Hepatocyte (in vitro differentiated cells): ENCODE results near the gene MYO1A.

Source experiments
- CTCF ChIP-seq: fragments of 200-600 bp; sonication (generic); IDR thresholded peaks from 2 replicates; pipeline ENCODE4 v1.5.1; 2016; ENCODE audit warnings: antibody characterized with exemption, mild to moderate bottlenecking; ENCODE audit not compliant: poor library complexity
- EZH2 ChIP-seq: fragments of 200-600 bp; sonication (generic); IDR thresholded peaks from 2 replicates; pipeline ENCODE4 v1.6.1; 2016; ENCODE audit warnings: antibody characterized with exemption, mild to moderate bottlenecking, borderline replicate concordance
- EZH2phosphoT487 ChIP-seq: fragments of 200-600 bp; sonication (generic); IDR thresholded peaks from one replicate; pipeline ENCODE4 v1.6.1; 2018; ENCODE audit warnings: antibody characterized with exemption, mild to moderate bottlenecking, low read depth, moderate library complexity; ENCODE audit not compliant: unreplicated experiment, severe bottlenecking

DNA sequence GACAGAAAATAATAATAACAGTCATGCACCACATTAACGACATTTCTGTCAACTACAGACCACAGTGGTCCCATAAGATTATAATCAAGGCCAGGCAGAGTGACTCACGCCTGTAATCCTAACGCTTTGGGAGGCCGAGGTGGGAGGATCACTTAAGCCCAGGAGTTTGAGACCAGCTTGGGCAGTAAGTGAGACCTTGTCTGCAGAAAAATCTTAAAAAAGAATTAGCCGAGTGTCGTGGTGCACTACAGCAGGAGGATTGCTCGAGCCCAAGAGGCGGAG lies 47.6 kb upstream of the MYO1A start:
- TF ChIP-seq CTCF (no peak), EZH2 (no peak), EZH2phosphoT487 (no peak)
